Measurements from ENCODE around the gene CACHD1. TPM values are rescaled to one million over a fixed set of nuclear protein-coding genes. Genes with fewer than 3 reads are reported as not detected.

The CACHD1 gene
- total RNA-seq, 1 experiment from 2014 or later: 29.9 TPM

DNA sequence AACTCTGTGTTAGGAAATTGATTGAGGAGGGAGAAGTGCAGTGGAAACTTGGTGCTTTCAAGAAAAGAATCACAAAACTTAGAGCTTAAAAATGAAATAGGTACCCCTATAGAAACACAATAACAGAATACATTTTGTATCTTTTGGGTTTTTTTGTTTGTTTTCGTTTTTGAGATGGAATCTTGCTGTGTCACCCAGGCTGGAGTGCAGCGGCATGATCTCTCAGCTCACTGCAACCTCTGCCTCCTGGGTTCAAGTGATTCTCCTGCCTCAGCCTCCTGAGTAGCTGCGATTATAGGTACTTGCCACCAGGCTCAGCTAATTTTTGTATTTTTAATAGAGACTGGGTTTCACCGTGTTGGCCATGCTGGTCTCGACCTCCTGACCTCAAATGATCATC, 223.5 kb downstream of the CACHD1 start:
- TF ChIP-seq, protein P1, sequence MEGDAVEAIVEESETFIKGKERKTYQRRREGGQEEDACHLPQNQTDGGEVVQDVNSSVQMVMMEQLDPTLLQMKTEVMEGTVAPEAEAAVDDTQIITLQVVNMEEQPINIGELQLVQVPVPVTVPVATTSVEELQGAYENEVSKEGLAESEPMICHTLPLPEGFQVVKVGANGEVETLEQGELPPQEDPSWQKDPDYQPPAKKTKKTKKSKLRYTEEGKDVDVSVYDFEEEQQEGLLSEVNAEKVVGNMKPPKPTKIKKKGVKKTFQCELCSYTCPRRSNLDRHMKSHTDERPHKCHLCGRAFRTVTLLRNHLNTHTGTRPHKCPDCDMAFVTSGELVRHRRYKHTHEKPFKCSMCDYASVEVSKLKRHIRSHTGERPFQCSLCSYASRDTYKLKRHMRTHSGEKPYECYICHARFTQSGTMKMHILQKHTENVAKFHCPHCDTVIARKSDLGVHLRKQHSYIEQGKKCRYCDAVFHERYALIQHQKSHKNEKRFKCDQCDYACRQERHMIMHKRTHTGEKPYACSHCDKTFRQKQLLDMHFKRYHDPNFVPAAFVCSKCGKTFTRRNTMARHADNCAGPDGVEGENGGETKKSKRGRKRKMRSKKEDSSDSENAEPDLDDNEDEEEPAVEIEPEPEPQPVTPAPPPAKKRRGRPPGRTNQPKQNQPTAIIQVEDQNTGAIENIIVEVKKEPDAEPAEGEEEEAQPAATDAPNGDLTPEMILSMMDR (IDR thresholded peaks at IDR 0.05): no peak
- TF ChIP-seq, protein P2, sequence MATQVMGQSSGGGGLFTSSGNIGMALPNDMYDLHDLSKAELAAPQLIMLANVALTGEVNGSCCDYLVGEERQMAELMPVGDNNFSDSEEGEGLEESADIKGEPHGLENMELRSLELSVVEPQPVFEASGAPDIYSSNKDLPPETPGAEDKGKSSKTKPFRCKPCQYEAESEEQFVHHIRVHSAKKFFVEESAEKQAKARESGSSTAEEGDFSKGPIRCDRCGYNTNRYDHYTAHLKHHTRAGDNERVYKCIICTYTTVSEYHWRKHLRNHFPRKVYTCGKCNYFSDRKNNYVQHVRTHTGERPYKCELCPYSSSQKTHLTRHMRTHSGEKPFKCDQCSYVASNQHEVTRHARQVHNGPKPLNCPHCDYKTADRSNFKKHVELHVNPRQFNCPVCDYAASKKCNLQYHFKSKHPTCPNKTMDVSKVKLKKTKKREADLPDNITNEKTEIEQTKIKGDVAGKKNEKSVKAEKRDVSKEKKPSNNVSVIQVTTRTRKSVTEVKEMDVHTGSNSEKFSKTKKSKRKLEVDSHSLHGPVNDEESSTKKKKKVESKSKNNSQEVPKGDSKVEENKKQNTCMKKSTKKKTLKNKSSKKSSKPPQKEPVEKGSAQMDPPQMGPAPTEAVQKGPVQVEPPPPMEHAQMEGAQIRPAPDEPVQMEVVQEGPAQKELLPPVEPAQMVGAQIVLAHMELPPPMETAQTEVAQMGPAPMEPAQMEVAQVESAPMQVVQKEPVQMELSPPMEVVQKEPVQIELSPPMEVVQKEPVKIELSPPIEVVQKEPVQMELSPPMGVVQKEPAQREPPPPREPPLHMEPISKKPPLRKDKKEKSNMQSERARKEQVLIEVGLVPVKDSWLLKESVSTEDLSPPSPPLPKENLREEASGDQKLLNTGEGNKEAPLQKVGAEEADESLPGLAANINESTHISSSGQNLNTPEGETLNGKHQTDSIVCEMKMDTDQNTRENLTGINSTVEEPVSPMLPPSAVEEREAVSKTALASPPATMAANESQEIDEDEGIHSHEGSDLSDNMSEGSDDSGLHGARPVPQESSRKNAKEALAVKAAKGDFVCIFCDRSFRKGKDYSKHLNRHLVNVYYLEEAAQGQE (IDR thresholded peaks at IDR 0.05; ENCODE audit: insufficient read depth in 1 of 2, low read depth in 2 of 2, low read length in 1 of 2): no peak
- no peak for TF ChIP-seq SIN3A (IDR thresholded peaks at IDR 0.05; ENCODE audit: borderline replicate concordance, insufficient read depth, low read depth, low read length)
- no peak for TF ChIP-seq POLR2AphosphoS5 (IDR thresholded peaks at IDR 0.05; ENCODE audit: low read depth, low read length)
- TF ChIP-seq TCF7L2 (IDR thresholded peaks at IDR 0.05; ENCODE audit: low read depth, low read length): no peak
- in situ Hi-C loops (cut with HindIII; ENCODE audit: low pct_unique_long_range_greater_than_20kb, low sequenced_read_pairs): no loop called here
- no peak overlapping the region for H3K4me3 ChIP-seq (ENCODE audit: low read depth in 2 of 2, low read length in 2 of 2)
- no peak overlapping the region for H3K27ac ChIP-seq (ENCODE audit: low read length)
- no peaks in the 10 kb centered on the region for H3K4me1 ChIP-seq (ENCODE audit: control insufficient read depth, insufficient read depth, low read length)
- ChIA-PET CTCF (no interaction called here), POLR2A (interaction anchor here (0.5 kb wide), 1 partner anchor 17 kb away, joined by 3 read pairs; no protein-coding TSS in a partner anchor)
- no peaks in the 10 kb centered on the region for H3K9me3 ChIP-seq (ENCODE audit: control insufficient read depth, insufficient read depth, low read depth, low read length)
- no peaks in the 10 kb centered on the region for H3K27me3 ChIP-seq (ENCODE audit: control insufficient read depth, insufficient read depth, low read length)
- intact Hi-C loops (cut with micrococcal nuclease; ENCODE audit: unreplicated experiment): no loop called here
- H3K36me3 ChIP-seq (ENCODE audit: control insufficient read depth, insufficient read depth, low read length): 0 out of 2 replicates have a peak, but pooled peaks cover 6% of the 10 kb centered on the region
- ATAC-seq (no peak), DNase-seq (ENCODE audit: low read depth, low spot score) (no peak)
- no TSS peak for BruUV-seq (replicated peaks)

DNA sequence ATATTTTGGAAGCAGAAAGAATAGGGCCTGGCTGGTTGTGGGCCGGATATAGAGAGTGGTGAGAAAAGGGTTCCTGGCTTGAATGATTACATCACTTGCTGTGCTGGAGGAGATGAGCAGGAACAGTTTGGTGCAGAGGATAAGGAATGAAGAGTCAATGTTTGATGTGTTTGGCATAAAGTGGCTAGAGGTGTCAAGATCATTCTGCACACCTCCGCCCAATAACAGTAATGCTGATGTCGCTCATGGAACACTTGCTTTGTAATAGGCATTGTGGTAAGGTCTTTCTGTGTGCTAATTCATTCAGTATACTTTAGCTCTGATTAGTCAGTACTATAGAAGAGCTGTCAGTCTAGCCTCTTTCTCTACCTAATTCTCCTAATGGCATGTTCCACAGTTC, 226.9 kb downstream of the CACHD1 start:
- CTCF ChIA-PET: no interaction called here
- no peak for ATAC-seq
- Histone ChIP-seq H3K36me3 (ENCODE audit: control insufficient read depth, insufficient read depth, low read length) (0 out of 2 replicates have a peak, but pooled peaks cover 3% of the 10 kb centered on the region), H3K27me3 (ENCODE audit: control insufficient read depth, insufficient read depth, low read length) (no peaks in the 10 kb centered on the region), H3K4me1 (ENCODE audit: control insufficient read depth, insufficient read depth, low read length) (no peaks in the 10 kb centered on the region), H3K4me3 (ENCODE audit: low read depth in 2 of 2, low read length in 2 of 2) (no peak overlapping the region), H3K9me3 (ENCODE audit: control insufficient read depth, insufficient read depth, low read depth, low read length) (no peaks in the 10 kb centered on the region), H3K27ac (ENCODE audit: low read length) (no peak overlapping the region)
- TF ChIP-seq, protein P1 (IDR thresholded peaks at IDR 0.05): no peak
- TF ChIP-seq, protein P2 (IDR thresholded peaks at IDR 0.05; ENCODE audit: insufficient read depth in 1 of 2, low read depth in 2 of 2, low read length in 1 of 2): no peak
- TF ChIP-seq TCF7L2 (IDR thresholded peaks at IDR 0.05; ENCODE audit: low read depth, low read length) (no peak), SIN3A (IDR thresholded peaks at IDR 0.05; ENCODE audit: borderline replicate concordance, insufficient read depth, low read depth, low read length) (no peak), POLR2AphosphoS5 (IDR thresholded peaks at IDR 0.05; ENCODE audit: low read depth, low read length) (no peak)
- intact Hi-C loops (cut with micrococcal nuclease; ENCODE audit: unreplicated experiment) (no loop called here), in situ Hi-C loops (cut with HindIII; ENCODE audit: low pct_unique_long_range_greater_than_20kb, low sequenced_read_pairs) (no loop called here)
- POLR2A ChIA-PET: interaction anchor here (0.5 kb wide), 1 partner anchor 22 kb away, joined by 3 read pairs; no protein-coding TSS in a partner anchor
- no TSS peak for BruUV-seq (replicated peaks)
- DNase-seq (ENCODE audit: low read depth, low spot score): no peak
